Right lung (tissue), 5 donors: ENCODE measurements around the gene STK10. TPM values are rescaled to one million over a fixed set of nuclear protein-coding genes. Genes with fewer than 3 reads are reported as not detected.

ENCODE experiments used
- DNase-seq, 2 donors: peaks; one replicate each; pipeline ENCODE4 v3.0.0-alpha.2; 2013
- polyA plus RNA-seq, 5 donors: library from polyadenylated mRNA; unstranded; fragments of 120-200 nt; gene quantifications; one replicate each; pipeline versions ENCODE4 v1.2.1 to v1.2.3, GENCODE V29; 2013; ENCODE audit warnings: inconsistent platforms in 1 of 5, low replicate concordance in 1 of 5; ENCODE audit not compliant: insufficient read length in 5 of 5, insufficient read depth in 1 of 5

STK10 gene
- polyA plus RNA-seq, 5 donors, result 16.3 to 21.2 (median 19.8) TPM

DNA sequence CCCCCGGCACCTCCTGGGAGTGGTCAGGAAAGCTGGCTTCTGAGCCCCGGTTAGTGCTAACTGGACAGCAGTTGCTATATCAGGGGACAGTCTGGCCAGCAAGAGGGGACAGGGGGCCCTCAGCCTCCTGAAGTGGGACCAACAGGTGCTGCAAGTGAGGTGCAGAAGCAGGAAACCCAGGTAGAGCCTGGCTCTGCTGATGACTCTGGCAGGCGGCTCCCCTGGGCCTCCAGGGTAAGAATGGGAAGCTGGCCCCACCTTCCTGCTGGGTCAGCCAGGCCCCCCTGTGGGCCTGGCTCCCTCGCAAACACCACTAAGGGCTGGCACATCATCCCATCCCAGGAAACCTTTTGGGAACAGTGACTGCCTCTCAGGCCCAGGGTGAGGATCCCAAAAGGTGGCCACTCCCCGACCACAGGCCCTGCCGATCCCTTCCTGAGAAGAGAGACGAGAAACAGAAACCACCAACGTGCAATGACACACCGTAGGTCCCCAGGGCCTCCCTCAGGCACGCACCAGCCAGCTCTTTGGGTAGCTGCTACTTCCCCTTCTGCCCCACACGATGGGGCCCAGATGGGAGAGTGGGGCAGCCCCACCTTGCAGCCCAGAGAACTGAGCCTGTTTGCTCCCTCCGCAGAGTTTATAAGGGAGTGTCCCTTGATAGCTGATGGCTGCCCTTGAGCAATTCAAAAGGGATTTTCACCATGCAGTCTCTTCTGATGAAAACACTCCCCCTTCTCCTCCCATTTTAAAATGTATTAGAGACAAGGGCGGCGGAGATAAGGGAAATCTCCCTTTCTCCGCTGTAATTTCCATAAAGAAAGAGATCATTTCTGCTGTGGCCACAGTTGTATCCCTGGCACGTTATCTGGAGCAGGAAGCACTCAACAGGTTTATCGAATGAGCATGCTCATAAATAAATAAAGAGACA, 76.8 kb downstream of the STK10 start:
- peak in 1 of 2 donors; percentile 26 for DNase-seq

DNA sequence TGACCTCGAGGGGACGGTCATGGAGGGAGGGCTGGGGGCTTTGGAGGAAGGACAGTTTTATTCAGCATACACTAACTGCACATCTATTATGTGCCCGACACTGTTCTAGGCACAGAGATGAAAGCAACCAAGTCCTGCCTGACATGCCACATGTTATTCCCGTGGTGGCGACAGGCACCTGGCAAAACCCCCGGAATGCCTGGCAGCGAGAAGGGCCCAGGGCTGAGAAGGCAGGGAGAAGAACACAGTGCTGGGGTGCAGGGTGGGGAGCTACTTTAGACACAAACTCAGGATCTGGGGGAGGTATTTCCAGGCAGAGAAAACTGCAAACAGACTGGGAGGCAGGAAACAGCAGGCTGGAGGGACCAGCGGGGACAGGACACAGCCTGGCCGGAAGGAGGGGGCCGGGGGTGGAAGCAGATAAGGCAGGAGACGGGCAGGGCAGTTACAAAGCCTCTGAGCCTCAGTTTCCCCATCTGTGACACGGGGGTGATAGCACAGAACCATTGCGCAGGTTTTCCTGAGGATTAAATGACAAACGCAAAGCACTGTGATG, 77.7 kb downstream of the STK10 start:
- no peak for DNase-seq

DNA sequence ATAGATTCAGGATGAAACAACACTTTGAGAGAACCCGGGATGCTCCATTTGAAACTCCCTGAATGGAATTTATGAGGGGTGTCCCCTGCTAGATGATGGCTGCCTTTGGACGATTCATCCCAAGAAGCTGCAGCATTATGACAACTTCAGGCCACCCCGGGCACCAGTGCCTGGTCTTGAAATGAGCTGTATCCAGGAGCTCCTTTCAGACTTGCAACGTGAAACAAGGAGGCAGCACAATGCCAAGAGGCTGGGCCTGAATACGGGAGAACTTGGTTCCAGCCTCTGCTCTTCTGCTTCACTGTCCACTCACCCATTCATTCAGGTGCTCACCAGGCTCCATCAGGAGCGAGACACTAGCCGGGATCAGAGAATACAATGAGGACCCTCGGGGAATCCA, 78.3 kb downstream of the STK10 start:
- DNase-seq, result no peak

DNA sequence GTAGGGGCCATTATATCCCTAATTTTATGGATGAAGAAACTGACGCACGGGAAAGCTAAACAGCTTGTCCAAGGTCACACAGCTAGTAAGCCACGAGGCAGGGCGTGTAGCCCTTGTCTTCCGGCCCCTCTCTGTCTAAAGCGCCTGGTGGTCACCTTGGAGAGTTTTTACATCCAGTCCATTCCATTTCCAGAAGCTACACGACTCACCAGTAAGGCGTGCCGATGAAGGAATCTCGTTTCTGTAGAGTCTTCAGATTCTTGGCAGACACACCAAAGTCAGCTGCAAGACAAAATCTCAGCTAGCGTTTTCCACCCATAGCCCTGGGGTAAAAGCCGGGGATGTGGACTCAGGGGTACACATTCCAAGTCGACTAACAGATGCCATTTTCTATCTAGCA, 80.5 kb downstream of the STK10 start:
- DNase-seq, result peak in 1 of 2 donors; percentile 18

DNA sequence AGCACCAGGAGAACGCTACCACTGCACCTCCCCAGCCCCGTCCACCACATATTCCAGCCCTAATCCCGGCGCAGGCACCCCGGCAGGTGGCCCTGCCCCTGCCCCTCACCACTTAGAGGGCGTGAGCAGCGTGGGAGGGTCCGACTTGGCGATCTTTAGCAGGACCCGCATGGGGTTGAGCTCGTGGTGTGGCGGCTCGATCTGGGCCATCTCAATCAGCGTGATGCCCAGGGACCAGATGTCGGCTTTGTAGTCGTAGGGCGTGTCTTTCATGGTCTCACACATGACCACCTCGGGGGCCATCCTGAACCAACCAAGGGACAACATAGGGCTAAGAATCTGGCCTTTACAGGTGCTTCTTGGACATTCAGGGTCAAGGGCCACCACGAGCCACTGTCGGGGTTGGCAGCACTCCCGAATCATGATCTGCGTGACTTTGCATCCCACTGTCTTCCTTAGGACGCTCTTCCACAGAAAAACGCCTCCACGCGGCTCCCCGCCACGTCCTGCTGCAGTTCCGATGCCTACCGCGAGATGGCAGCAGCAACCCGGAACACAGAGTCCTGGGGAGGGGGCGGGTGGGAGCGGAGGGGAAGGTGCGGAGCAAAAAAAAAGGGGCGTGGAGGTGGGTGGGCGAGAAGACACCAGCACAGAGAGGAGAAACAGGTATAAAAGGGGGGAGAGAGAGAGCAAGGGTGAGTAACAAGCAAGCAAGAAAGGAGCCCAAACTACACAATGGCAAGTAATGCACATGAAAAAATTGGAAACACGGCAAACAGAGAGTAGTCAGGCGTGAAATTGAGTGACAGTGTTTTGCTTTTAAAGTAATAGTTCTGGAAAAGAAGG, 81.3 kb downstream of the STK10 start:
- DNase-seq, result peak in 1 of 2 donors; percentile 59

DNA sequence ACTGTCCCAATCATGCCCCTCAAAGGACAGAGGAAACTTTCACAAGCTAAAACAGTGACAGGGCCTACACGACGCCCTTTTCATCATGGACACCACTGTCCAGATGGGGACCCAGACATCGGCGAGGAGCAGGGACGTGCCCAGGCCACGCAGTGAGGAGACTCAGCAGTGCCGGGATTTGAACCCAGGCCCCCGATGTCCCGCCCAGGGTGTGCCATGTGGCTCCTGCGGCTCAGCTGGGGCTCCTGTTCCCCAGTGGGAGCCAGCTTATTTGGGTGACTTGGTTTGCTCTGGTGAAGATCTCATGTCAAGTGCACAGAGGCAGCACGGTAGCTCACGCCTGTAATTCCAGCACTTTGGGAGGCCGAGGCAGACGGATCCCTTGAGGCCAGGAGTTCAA, 82.2 kb downstream of the STK10 start:
- DNase-seq, result no peak

DNA sequence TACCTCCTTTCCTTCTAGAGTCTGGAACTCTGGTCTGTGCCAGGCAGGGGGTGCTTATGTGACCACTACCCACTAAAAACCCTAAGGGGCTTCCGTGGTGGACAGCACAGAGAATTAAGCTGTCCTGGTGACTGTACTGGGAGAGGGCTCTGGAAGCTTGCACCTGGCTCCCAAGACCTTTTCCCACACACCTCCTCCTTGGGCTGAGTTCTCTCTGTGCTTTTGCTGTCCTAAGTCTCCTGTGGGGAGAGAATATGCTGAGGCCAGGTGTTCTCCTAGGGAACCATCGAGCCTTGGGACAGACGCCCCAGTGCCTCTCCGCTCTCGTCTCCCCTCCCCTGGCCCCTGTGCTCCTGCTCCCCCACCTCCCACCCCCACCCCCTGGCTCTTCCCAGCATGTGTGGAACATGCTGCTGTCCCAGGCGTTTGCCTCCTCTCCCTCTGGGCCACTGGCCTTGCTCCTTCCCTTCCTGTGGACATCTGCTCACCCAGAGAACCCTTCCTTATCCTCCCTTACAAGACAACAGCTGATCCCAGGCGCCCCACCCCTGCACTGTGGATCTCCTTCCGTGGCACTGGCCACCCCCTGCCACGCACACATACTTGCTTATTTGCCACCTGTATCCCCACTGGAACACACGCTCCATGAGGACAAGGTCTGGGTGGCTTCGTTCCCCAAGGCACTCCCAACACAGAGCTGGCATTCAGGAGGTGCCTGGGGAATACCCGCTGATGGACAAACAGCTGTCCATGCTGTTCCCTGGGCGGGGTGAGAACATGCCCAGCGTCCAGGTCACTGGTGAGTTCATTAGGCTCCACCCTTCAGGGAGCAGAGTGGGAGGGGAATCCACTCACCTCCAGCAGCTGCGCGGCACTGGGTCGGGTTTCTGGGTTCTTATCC, 83.0 kb downstream of the STK10 start:
- no peak for DNase-seq

DNA sequence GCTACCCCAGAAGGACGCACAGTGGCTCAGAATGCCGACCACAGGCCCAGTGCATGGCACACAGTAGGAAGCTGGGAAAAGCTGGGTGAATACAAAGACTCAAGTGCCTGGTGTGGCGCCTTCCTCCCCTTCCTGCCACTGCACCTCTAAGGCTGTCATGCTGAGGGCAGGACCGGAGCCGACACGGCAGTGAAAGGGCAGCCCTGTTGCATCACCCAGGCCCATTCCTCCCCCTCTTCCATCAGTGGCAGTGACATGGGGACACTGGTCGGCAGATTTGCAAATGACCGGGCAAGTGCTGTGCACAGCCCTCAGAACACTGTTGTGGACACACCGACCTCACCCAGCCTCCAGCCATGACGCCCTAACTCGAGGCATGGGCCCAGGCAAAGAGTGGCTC, 84.0 kb downstream of the STK10 start:
- DNase-seq, result no peak

DNA sequence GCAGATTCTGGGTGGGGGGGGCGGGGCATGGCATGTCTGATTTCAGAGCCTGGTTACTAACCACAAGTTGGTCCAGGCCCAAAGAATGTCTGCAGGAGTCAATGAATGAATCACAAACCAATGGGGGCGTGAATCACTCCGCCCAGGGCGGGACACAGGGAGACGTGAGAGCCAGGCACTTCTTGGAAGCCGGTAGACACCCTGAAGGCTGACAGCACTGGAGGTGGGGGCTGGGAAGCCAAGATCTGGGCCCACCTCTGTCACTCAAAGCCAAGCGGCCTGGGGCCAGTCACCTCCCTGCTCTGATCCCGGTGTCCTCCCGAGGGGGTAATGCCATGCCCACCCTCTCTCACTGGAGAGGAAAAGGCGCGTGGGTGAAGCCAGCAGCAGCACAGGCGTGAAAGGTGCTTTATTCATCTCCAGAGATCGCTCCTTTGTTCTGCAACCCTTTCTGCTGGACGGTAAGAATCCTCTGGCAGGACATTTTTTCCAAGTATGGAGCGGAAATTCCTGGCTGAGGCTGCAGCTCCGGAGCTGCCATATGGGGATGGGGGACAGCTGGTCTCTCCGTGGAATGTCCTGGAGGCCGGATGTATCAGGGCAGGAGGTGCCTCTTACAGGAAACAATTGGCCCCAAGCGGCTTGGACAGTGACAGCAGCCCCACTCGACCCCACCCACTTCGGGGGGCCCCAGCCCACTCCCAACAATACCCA, 85.0 kb downstream of the STK10 start:
- peak; percentile 74 to 77 for DNase-seq

DNA sequence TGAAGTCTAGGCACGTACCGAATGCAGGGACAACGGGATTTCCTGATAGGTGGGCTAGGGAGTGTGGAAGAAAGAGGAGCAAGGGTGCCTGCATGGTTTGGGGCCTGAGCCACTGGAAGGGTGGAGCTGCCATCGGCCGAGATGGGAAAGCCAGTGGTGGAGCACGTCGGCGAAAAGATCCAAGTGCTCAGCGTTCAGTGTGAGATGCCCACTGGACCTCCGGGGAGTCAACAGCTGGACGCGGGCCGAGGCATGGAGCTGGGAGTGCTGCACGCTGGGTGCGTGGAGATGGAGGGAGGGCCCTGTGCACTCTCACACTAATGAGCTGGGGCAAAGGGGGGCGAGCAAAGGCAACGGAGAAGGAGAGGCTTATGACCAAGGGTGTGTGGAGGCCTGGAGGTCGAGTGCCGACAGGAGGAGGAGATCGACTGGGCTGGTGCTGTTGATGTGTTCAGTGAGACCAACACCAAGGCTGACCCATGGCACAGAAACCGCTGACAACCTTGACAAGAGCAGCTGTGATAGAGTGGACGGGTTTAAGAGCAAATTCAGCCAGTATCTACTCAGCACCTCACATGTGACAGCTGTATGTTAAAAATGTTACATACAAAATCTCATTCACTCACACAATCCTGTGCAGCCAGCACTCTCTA, 85.7 kb downstream of the STK10 start:
- DNase-seq, result no peak

DNA sequence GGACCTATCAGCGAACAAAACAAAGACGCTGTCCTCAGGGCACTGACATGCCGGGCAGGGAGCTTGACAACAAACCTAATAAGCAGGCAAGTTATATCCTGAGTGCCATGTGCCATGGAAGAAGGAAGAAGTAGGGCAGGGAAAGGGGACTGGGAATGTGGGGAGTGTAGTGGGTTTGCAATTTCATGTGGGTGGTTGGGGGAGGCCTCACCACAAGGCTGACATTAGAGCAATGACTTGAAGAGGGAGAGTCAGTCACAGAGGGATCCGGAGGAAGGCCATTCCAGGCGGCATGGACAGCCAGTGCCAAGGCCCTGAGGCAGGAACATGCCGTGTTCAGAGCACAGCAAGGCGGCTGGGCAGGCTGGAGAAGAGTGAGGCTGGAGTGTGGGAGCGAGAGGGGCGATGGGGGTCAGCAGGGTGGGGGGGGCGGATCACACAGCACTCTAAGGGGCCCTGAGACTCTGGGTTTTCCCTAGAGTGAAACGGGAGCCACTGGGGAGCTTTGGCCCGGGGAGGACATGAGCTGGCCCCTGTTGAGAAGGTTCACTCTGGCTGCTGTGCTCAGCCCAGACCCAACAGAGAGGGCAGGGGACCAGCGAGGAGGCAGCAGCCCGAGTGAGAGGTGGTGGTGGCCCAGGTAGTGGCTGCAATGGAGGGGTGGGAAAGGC, 86.3 kb downstream of the STK10 start:
- DNase-seq, result no peak

DNA sequence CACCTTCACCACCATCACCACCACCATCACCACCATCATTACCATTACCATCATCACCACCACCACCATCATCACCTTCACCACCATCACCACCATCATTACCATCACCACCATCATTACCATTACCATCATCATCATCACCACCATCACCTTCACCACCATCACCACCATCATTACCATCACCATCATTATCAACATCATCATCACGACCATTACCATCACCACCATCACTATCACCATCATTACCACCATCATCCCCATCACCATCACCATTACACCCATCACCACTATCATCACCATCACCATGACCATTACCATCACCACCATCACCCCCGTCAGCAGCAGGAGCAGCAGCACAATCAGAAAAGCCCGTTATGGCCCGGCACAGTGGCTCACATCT, 89.1 kb downstream of the STK10 start:
- DNase-seq, result no peak

DNA sequence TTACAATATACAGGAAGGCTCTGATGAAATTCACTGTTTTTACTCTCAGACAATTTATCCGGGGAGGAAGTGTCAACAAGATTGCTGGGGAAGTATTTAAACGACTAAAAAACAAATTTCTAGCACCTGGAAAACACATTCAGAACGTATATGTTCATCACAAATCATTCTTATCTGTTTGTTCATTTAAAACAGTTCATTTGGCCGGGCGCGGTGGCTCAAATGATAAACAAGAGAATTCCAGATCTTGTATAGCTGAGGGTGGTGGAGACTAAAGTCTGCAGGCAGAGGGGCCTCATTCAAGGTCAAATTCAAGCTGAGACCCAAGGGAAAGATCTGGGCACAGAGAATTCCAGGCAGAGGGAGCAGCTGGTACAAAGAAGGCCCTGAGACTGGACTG, 90.0 kb downstream of the STK10 start:
- no peak for DNase-seq

DNA sequence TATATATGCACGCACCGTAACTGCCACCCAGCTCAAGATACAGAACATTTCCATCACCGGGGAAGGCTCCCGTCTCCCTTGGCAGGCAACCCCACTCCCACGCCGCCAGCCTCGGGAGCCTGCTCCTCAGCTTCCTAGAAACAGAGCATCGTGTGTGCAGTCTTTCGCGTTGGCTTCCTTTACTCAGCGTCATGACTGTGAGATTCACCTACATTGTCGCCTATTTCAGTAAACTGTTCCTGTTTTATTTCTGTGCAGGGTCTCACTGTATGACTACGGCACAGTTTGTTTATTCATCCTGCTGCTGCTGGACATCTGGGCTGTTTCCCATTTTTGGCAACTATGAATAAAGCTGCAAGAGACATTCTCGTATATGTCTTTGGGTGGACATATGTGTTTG, 90.7 kb downstream of the STK10 start:
- DNase-seq, result peak in 1 of 2 donors; percentile 47

DNA sequence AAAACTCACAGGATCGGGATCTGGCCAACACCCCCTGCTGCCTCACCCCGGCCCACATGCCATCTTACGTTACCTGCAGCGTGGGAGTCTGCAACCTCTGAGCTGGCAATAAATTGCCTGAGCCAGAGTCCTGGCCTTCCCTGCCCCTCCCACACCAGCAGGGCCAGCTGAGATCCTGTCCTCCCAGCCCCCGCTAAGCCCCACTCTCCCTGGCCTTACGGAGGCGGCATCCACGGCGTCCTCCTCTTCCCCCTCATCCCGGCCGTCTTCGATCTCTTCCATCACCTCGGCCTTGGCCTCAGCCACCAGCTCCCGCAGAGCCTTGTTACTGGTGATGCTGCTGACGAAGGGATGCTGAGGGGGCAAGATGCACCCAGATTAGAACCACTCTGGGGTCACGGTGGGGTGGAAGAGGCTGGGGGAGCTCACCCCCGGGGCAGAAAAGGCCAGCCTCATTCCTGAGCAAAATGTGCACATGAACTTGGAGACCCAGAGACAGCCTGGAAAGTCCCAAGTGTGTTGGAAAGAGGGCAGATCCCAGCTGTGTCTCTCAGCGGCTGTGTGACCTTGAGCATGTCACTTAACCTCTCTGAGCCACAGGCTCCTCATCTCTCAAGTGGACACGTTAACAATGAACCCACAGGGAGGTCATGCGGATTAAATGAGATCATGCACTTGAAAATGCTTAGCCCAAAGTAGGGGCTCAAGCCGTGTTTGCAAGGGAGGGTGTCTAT, 91.7 kb downstream of the STK10 start:
- DNase-seq, result no peak

DNA sequence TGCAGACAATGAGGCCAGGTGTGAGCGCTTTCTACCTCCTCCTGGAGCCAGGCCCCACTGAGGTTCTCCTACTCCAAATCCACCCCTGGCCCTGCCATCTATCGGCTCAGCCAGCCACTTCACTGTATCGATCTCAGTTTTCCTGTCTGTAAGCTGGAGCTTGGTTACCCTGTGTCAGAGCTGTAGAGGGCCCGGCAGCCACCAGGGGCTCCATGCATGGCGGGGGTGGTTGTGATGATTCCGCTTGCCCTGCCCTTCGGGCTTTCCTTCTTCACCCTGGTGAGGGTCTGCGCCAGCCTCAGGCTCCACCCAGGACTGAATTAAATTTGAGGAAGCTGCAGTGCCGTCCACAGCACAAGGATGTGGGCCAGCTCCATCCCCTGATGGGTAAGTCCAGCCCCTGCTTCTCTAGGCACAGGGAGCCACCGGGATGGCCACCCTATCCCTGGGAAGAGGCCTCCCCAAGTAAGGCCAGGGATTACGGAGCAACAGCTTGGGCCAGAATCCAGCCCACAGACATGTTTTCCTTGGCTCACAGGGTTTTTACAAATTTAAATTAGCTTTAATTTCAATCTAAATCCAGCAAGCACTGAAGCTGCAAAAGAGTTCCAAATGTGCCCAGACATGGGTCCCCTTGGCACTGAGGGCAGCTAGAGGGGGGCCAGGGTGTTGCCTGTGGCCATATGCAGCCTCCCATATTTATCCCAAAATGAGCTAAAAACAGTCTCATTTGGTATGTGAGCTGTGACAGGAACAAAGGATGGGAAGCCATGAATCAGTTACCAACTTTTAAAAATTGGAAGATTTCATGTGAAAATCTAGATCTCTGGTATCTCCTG, 92.4 kb downstream of the STK10 start:
- DNase-seq, result no peak

DNA sequence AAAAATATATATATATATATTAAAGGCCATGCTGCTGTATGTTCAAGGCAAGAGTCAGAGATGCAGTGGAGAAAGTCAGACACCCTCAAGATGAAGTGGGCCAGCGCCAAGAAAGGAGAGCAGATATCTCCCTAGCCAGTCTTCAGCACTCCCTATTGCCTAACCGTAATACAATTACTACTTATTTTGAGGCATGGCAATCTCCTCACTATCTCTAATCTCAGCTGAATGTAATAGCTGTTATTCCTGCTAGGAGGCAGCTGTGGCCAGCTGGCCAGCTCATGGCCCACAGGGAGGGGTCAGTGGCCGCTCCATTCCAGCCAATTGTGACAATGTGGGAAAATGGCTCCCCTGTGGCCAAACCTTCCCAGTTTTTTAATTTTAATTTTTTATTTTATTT, 94.1 kb downstream of the STK10 start:
- peak in 1 of 2 donors; percentile 70 for DNase-seq

DNA sequence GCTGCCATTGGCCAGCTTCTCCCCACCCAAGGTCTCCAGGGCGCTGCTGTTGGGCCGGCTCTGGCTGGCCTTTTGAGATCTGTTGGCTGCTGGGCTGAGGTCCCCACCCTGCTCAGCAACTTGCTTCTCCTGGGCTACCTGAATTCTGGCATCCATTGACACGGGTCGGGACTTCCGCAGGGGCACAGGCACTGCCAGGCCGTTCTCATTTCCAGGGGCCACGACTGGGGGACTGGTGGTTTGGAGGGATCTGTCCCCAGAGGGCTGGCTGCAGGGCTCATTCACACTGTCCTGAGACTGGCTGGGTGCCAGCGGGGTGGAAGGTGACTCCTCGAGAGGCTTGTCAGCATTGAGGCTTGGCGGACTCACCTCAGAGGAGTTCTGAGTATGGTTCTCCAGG, 94.5 kb downstream of the STK10 start:
- no peak for DNase-seq
